Chondrocyte (in vitro differentiated cells): ENCODE results near the gene ALK. TPM values are rescaled to one million over a fixed set of nuclear protein-coding genes. Genes with fewer than 3 reads are reported as not detected.

Experiments used
- DNase-seq: peaks from one replicate; pipeline ENCODE4 v3.0.0; 2021; ENCODE audit warnings: mixed read lengths, low spot score
- H3K27ac Mint-ChIP-seq: one replicate; pipeline ENCODE4 v1.8.0; 2021; ENCODE audit warnings: mild to moderate bottlenecking, moderate library complexity, mixed read lengths; ENCODE audit not compliant: unreplicated experiment
- H3K27me3 Mint-ChIP-seq: 2 replicates; pipeline ENCODE4 v1.8.0; 2021; ENCODE audit warnings: low read depth, mixed read lengths
- H3K36me3 Mint-ChIP-seq: 2 replicates; pipeline ENCODE4 v1.8.0; 2021; ENCODE audit warnings: low read depth, mixed read lengths
- H3K4me1 Mint-ChIP-seq: 2 replicates; pipeline ENCODE4 v1.8.0; 2021; ENCODE audit warnings: low read depth, mild to moderate bottlenecking, mixed read lengths
- H3K4me3 Mint-ChIP-seq: one replicate; pipeline ENCODE4 v1.8.0; 2021; ENCODE audit warnings: mild to moderate bottlenecking, moderate library complexity, mixed read lengths; ENCODE audit not compliant: unreplicated experiment
- H3K9me3 Mint-ChIP-seq: 2 replicates; pipeline ENCODE4 v1.8.0; 2021; ENCODE audit warnings: low read depth, mixed read lengths
- total RNA-seq: library from RNA; stranded (reverse); gene quantifications from 3 replicates; pipeline ENCODE4 v1.2.1, GENCODE V29; 2021
- TF ChIP-seq, protein P1 (sequence below): fragments of 200-600 bp; sonication (generic); IDR thresholded peaks from 2 replicates; pipeline ENCODE4 v1.5.0; 2021; ENCODE audit warnings: antibody characterized with exemption, mild to moderate bottlenecking, moderate library complexity

ALK gene
- total RNA-seq, 1 donor from 2014 or later: 0.07 TPM

DNA sequence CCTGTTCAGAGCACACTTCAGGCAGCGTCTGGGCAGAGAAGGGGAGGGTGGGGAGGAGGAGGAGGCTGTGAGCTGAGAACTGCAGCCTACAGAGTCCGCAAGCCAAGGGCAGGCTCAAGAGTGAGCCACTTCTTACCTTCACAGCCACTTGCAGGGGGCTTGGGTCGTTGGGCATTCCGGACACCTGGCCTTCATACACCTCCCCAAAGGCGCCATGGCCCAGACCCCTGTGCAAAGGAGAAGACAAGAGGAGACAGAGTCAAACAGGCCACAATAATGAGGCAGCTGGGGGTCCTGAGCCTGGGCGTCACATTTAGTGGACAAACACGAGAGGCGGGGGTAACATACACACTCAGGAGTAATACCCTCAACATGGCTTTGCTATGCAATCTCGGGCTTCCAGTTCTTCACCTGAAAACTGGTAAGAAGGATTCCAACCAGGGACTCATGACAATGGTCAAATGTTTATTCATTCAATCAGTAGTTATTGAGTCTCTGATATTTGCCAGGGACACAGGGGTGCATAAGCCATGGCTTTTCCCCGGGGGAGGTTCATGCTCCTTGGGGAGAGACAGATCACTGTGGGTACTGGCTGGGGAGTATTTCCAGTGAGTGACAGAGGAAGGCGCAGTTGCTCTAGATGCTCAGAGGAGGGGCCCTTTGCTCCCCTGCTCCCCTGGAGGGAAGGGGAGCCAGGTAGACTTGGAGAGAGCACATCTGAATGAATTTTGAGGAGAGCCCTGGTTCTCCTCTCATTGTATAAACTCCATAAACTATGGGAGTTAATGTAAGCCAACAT lies 698.8 kb downstream of the ALK start:
- Mint-ChIP-seq H3K4me1 (peaks cover 9% of the 10 kb centered on the region), H3K36me3 (no peaks in the 10 kb centered on the region), H3K27ac (no peak overlapping the region), H3K27me3 (peaks cover 33% of the 10 kb centered on the region), H3K4me3 (no peak overlapping the region), H3K9me3 (no peaks in the 10 kb centered on the region)
- no peak for DNase-seq
- TF ChIP-seq, protein P1, sequence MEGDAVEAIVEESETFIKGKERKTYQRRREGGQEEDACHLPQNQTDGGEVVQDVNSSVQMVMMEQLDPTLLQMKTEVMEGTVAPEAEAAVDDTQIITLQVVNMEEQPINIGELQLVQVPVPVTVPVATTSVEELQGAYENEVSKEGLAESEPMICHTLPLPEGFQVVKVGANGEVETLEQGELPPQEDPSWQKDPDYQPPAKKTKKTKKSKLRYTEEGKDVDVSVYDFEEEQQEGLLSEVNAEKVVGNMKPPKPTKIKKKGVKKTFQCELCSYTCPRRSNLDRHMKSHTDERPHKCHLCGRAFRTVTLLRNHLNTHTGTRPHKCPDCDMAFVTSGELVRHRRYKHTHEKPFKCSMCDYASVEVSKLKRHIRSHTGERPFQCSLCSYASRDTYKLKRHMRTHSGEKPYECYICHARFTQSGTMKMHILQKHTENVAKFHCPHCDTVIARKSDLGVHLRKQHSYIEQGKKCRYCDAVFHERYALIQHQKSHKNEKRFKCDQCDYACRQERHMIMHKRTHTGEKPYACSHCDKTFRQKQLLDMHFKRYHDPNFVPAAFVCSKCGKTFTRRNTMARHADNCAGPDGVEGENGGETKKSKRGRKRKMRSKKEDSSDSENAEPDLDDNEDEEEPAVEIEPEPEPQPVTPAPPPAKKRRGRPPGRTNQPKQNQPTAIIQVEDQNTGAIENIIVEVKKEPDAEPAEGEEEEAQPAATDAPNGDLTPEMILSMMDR: no peak

DNA sequence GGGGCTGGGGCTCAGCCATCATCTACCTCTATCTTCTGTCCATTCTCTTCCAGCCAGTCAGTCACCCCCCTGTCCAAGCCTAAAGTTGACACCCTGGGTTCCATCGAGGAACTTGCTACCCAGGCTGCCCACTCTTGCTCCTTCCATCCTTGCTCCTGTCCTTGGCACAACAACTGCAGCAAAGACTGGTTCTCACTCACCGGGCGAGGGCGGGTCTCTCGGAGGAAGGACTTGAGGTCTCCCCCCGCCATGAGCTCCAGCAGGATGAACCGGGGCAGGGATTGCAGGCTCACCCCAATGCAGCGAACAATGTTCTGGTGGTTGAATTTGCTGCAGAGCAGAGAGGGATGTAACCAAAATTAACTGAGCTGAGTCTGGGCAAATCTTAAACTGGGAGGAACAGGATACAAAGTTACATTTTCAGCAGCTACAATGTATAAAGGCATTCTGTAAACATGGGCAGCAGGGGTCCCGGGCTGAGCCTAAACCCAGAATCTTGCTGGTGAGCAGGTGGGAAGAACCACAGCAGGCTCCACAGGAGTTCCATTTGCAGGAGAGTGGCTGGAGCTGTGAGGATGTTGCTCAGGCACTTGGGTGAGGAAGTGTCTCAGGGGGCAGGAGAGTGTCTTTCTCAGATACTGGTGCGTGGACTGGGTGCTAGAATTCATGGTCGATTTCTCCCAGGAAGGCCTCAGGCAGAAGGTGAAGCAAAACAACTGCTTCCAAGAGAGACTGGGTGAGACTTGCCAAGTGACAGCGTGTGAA lies 700.7 kb downstream of the ALK start:
- TF ChIP-seq, protein P1: no peak
- Mint-ChIP-seq H3K36me3 (no peaks in the 10 kb centered on the region), H3K27me3 (peaks cover 16% of the 10 kb centered on the region), H3K4me3 (no peak overlapping the region), H3K27ac (no peak overlapping the region), H3K9me3 (no peaks in the 10 kb centered on the region), H3K4me1 (peaks cover 9% of the 10 kb centered on the region)
- no peak for DNase-seq

DNA sequence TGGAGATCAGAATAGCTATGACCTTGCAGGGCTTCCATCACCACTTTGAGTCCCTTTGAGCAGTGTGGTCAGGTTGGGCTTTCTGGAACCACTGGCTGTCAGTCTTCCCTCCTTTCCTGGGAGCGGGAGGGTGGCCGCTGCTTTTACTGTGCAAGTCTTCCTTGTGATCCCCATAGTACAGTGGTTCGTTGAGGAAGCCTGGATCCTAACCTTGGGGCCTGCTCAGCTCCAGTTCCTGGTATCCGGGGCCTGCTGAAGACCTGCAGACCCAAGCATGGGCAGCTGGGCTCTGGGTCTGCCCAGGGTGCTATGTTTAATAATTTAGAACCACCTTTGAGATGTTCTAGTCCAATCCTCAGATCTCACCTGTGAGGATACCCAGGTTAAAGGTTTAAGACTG lies 702.0 kb downstream of the ALK start:
- Mint-ChIP-seq H3K9me3 (no peaks in the 10 kb centered on the region), H3K4me1 (peaks cover 8% of the 10 kb centered on the region), H3K27ac (no peak overlapping the region), H3K4me3 (no peak overlapping the region), H3K27me3 (peaks cover 13% of the 10 kb centered on the region), H3K36me3 (no peaks in the 10 kb centered on the region)
- no peak for DNase-seq
- TF ChIP-seq, protein P1: no peak

DNA sequence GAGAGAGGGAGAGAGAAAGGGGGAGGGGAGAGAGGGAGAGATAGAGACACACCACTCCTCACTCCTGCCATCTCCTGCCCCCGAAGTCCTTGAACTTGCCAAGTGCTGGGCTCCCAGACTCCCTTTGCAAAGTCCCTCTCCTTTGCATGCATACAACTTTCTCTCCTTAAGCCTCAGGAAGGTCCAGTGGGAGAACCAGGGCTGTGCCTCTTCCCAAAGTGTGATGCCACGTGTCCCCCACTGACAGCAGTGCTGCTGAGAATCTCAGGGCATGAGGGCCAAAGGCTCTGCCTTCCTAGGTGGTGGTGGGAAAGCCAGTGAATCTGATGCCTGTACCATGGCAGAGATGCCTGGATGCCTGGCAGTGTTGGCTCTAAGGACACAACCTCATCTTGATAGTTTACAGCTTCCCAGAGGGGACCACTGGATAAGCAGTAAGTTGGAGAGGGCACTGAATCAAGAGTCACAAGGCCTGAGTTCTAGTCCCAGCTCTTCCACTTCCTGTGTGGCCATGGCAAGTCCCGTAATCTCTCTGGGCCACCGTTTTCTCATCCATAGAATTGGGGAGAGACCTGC lies 702.7 kb downstream of the ALK start:
- no peak for DNase-seq
- H3K4me3 Mint-ChIP-seq: no peak overlapping the region
- no peaks in the 10 kb centered on the region for H3K36me3 Mint-ChIP-seq
- TF ChIP-seq, protein P1: no peak
- peaks cover 13% of the 10 kb centered on the region for H3K27me3 Mint-ChIP-seq
- peaks cover under 1% of the 10 kb centered on the region for H3K4me1 Mint-ChIP-seq
- no peaks in the 10 kb centered on the region for H3K9me3 Mint-ChIP-seq
- H3K27ac Mint-ChIP-seq: no peak overlapping the region

DNA sequence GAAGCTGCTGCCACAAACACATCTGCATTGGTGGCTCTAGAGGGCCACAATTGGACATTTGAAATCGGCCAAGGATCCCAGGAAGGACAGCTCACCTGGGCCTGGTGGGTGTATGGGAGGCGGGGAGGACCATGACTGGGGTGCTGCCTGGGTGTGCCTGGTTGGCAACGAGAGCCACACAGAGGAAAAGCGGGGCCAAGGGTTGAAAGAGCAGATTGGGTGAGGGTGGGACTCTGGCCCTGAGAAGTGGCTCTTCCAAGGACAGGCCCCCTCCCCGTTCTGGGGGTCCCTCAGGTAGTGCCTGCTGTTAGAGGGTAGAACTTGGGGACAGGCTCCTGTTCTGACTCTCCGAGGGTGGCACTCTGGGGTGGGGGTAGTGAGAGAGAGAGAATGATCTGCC lies 703.3 kb downstream of the ALK start:
- H3K9me3 Mint-ChIP-seq: no peaks in the 10 kb centered on the region
- H3K27me3 Mint-ChIP-seq: peaks cover 13% of the 10 kb centered on the region
- H3K4me1 Mint-ChIP-seq: no peaks in the 10 kb centered on the region
- TF ChIP-seq, protein P1: no peak
- no peak overlapping the region for H3K27ac Mint-ChIP-seq
- no peak for DNase-seq
- no peaks in the 10 kb centered on the region for H3K36me3 Mint-ChIP-seq
- no peak overlapping the region for H3K4me3 Mint-ChIP-seq
